ENCODE measurements around the gene KIF1A. TPM values are rescaled to one million over a fixed set of nuclear protein-coding genes. Genes with fewer than 3 reads are reported as not detected.
A peak's percentile ranks its signal among the peaks of the same experiment; 100 is the strongest.

The KIF1A gene
- polyA plus RNA-seq, 1 donor from 2014 or later, result 63.4 TPM

- no peak for TF ChIP-seq RAD21 (conservative IDR thresholded peaks at IDR 0.05)
- TF ChIP-seq POLR2AphosphoS5 (IDR thresholded peaks at IDR 0.05), result peak; percentile 8
- Histone ChIP-seq H3K27ac (ENCODE audit: low read length) (peak overlapping the region; percentile 39), H3K9ac (ENCODE audit: low read length) (peak overlapping the region; percentile 57), H3K79me2 (replicated peaks; ENCODE audit: insufficient read depth, low read length) (no peaks in the 10 kb centered on the region), H3K4me3 (ENCODE audit: low read length) (peak overlapping the region; percentile 56), H3K9me3 (ENCODE audit: low read length) (no peaks in the 10 kb centered on the region), H3K36me3 (ENCODE audit: insufficient read depth, low read length) (no peaks in the 10 kb centered on the region), H4K20me1 (ENCODE audit: insufficient read depth) (no peaks in the 10 kb centered on the region), H2AFZ (ENCODE audit: low read depth, low read length) (no peak overlapping the region), H3K9me2 (ENCODE audit: insufficient read depth, low read length) (no peaks in the 10 kb centered on the region), H3K4me2 (ENCODE audit: low read length) (peak overlapping the region; percentile 63), H3F3A (ENCODE audit: insufficient read depth, low read length, poor library complexity, severe bottlenecking) (no peaks in the 10 kb centered on the region), H3K27me3 (ENCODE audit: insufficient read depth, low read depth, low read length) (no peaks in the 10 kb centered on the region)
These were observed 11.7 kb upstream of the KIF1A start for GRCh38 chr2:240831594-240832204.

GRCh38 chr2:240825476-240825875 lies 5.5 kb upstream of the KIF1A start:
- Histone ChIP-seq H3K79me2 (replicated peaks; ENCODE audit: insufficient read depth, low read length) (no peaks in the 10 kb centered on the region), H4K20me1 (ENCODE audit: insufficient read depth) (no peaks in the 10 kb centered on the region), H2AFZ (ENCODE audit: low read depth, low read length) (no peak overlapping the region), H3K9me2 (ENCODE audit: insufficient read depth, low read length) (no peaks in the 10 kb centered on the region), H3K27ac (ENCODE audit: low read length) (no peak overlapping the region), H3K4me3 (ENCODE audit: low read length) (no peak overlapping the region), H3K4me2 (ENCODE audit: low read length) (no peak overlapping the region), H3K9ac (ENCODE audit: low read length) (no peak overlapping the region), H3K36me3 (ENCODE audit: insufficient read depth, low read length) (no peaks in the 10 kb centered on the region), H3K27me3 (ENCODE audit: insufficient read depth, low read depth, low read length) (no peaks in the 10 kb centered on the region), H3K9me3 (ENCODE audit: low read length) (no peaks in the 10 kb centered on the region), H3F3A (ENCODE audit: insufficient read depth, low read length, poor library complexity, severe bottlenecking) (no peaks in the 10 kb centered on the region)
- no peak for TF ChIP-seq RAD21 (conservative IDR thresholded peaks at IDR 0.05)
- no peak for TF ChIP-seq TAF1 (IDR thresholded peaks at IDR 0.05; ENCODE audit: low read depth)
- TF ChIP-seq SMC3 (conservative IDR thresholded peaks at IDR 0.05; ENCODE audit: poor library complexity), result no peak
- no peak for TF ChIP-seq MXI1 (conservative IDR thresholded peaks at IDR 0.05; ENCODE audit: poor library complexity, severe bottlenecking)
- TF ChIP-seq EZH2 (IDR thresholded peaks at IDR 0.05; ENCODE audit: borderline replicate concordance, insufficient read depth, low read length, poor library complexity, severe bottlenecking), result no peak
- no peak for TF ChIP-seq EP300 (conservative IDR thresholded peaks at IDR 0.05; ENCODE audit: poor library complexity, severe bottlenecking)
- TF ChIP-seq REST (IDR thresholded peaks at IDR 0.05; ENCODE audit: borderline replicate concordance), result no peak
- no peak for TF ChIP-seq CTCF (IDR thresholded peaks at IDR 0.05; ENCODE audit: poor library complexity, severe bottlenecking)
- TF ChIP-seq POLR2AphosphoS5 (IDR thresholded peaks at IDR 0.05), result no peak
